ENCODE data around the gene PTPA. TPM values are rescaled to one million over a fixed set of nuclear protein-coding genes. Genes with fewer than 3 reads are reported as not detected.

PTPA gene
- total RNA-seq, 1 experiment from 2014 or later = 91.8 TPM

DNA sequence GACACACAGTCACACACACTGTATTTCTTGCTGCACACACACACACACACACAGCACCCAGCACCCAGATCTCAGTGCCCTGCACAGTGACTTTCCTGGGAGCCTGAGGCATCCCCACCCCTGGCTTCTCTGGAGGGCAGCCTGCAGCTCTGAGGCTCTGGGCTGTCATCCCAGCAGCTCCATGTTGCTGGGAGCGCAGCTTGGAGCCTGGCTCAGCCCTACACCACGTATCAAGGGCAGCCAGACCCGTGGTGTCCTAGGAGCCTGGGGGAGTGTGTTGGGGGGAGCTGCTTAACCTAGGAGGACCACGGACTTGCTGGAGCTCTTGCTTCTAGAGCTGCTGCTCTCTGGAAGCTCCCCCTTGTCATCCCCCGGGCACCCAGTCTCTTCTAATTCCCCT lies 61.6 kb downstream of the PTPA start:
- DNase-seq (ENCODE audit: unreplicated experiment) = no peak
- no peak for TF ChIP-seq CTCF (IDR thresholded peaks at IDR 0.05; ENCODE audit: unreplicated experiment)
- ChIA-PET CTCF (interaction anchor here (0.6 to 7.5 kb wide), 21 partner anchors 11 to 459 kb away, joined by 3 to 103 read pairs (median 4); no protein-coding TSS in a partner anchor), POLR2A (interaction anchor here (0.5 to 9.2 kb wide), 9 partner anchors 23 to 452 kb away, joined by 3 to 206 read pairs (median 3); partner anchors contain the start of gene NTMT1)
- Mint-ChIP-seq H3K27ac (ENCODE audit: low read depth, unreplicated experiment) (no peak overlapping the region), H3K4me1 (ENCODE audit: insufficient read depth, unreplicated experiment) (peaks cover 12% of the 10 kb centered on the region), H3K36me3 (ENCODE audit: insufficient read depth, unreplicated experiment) (peaks cover 6% of the 10 kb centered on the region), H3K4me3 (ENCODE audit: unreplicated experiment) (no peak overlapping the region), H3K27me3 (ENCODE audit: insufficient read depth, unreplicated experiment) (no peaks in the 10 kb centered on the region), H3K9me3 (ENCODE audit: unreplicated experiment) (no peaks in the 10 kb centered on the region)
- BruUV-seq (replicated peaks) = no TSS peak
- intact Hi-C loops (cut with micrococcal nuclease) = no loop called here

DNA sequence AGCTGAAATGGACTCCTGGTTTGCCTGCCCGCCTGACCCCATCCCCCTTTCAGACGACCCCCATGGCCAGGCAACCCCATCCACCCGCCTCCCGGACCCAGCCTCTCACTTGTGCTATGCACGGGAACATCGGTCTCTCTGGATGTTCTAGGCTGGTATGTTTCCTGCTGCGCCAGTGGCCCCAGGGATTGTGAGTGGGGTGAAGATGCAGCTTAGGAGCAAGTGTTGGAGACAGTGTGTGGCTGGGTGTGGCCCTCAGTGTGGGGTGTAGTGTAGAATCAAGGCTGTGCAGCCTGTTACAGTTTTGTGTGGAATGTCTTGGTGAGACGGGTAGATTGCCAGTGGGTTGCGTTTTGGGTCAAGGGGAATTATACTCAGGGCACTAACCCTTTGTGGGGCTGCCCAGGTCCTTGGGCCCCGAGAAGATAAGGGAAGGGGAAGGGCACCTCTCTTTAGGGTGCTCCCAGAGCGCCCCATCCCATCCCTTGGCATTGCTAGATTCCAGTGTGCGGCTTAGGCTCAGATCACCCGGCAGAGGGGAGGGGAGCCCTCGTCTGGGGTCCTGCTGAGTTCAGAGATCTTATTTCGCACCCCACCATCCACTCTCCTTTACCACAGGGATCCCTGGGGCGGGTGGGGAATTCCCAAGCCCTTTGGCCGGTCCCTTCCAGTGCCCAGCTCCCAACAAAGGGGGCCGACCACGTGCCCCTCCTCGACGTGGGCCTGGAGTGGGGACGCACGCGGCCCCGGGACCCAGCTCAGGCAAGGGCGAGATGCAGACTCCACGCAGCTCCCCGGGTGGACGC lies 62.3 kb downstream of the PTPA start:
- Mint-ChIP-seq H3K4me3 (ENCODE audit: unreplicated experiment) (peak overlapping the region; percentile 82), H3K36me3 (ENCODE audit: insufficient read depth, unreplicated experiment) (peaks cover 6% of the 10 kb centered on the region), H3K9me3 (ENCODE audit: unreplicated experiment) (no peaks in the 10 kb centered on the region), H3K27ac (ENCODE audit: low read depth, unreplicated experiment) (no peak overlapping the region), H3K27me3 (ENCODE audit: insufficient read depth, unreplicated experiment) (no peaks in the 10 kb centered on the region), H3K4me1 (ENCODE audit: insufficient read depth, unreplicated experiment) (peaks cover 7% of the 10 kb centered on the region)
- no TSS peak for BruUV-seq (replicated peaks)
- TF ChIP-seq CTCF (IDR thresholded peaks at IDR 0.05; ENCODE audit: unreplicated experiment) = no peak
- POLR2A ChIA-PET = interaction anchor here (0.5 to 9.2 kb wide), 20 partner anchors 24 to 1558 kb away, joined by 3 to 206 read pairs (median 6); partner anchors contain the start of gene NTMT1
- CTCF ChIA-PET = interaction anchor here (0.6 to 7.5 kb wide), 32 partner anchors 7 to 604 kb away, joined by 3 to 103 read pairs (median 5); partner anchors contain the start of gene C9orf50
- DNase-seq (ENCODE audit: unreplicated experiment) = no peak
- intact Hi-C loops (cut with micrococcal nuclease) = loop anchor here (1.0 to 2.0 kb wide), 4 partner anchors 34 to 434 kb away; no protein-coding TSS in a partner anchor

- BruUV-seq (replicated peaks) = no TSS peak
- peaks cover 6% of the 10 kb centered on the region for H3K36me3 Mint-ChIP-seq (ENCODE audit: insufficient read depth, unreplicated experiment)
- intact Hi-C loops (cut with micrococcal nuclease) = loop anchor here (1.0 to 2.0 kb wide), 4 partner anchors 35 to 433 kb away; no protein-coding TSS in a partner anchor
- DNase-seq (ENCODE audit: unreplicated experiment) = peak; percentile 91
- TF ChIP-seq CTCF (IDR thresholded peaks at IDR 0.05; ENCODE audit: unreplicated experiment) = peak; percentile 97
- H3K27me3 Mint-ChIP-seq (ENCODE audit: insufficient read depth, unreplicated experiment) = no peaks in the 10 kb centered on the region
- H3K27ac Mint-ChIP-seq (ENCODE audit: low read depth, unreplicated experiment) = no peak overlapping the region
- ChIA-PET POLR2A (interaction anchor here (0.6 to 9.2 kb wide), 21 partner anchors 34 to 1557 kb away, joined by 3 to 206 read pairs (median 4); partner anchors contain the start of gene NTMT1), CTCF (interaction anchor here (0.6 to 7.5 kb wide), 33 partner anchors 8 to 970 kb away, joined by 3 to 103 read pairs (median 4); partner anchors contain the start of gene C9orf50)
- peaks cover 7% of the 10 kb centered on the region for H3K4me1 Mint-ChIP-seq (ENCODE audit: insufficient read depth, unreplicated experiment)
- H3K9me3 Mint-ChIP-seq (ENCODE audit: unreplicated experiment) = no peaks in the 10 kb centered on the region
- peak overlapping the region; percentile 82 for H3K4me3 Mint-ChIP-seq (ENCODE audit: unreplicated experiment)
Observed at GRCh38 chr9:129174102-129174723, 63.0 kb downstream of the PTPA start.
